ENCODE measurements around the gene WNK2.

GRCh38 chr9:93258419-93258817 is 74.5 kb downstream of the WNK2 start:
- TF ChIP-seq, protein P1, sequence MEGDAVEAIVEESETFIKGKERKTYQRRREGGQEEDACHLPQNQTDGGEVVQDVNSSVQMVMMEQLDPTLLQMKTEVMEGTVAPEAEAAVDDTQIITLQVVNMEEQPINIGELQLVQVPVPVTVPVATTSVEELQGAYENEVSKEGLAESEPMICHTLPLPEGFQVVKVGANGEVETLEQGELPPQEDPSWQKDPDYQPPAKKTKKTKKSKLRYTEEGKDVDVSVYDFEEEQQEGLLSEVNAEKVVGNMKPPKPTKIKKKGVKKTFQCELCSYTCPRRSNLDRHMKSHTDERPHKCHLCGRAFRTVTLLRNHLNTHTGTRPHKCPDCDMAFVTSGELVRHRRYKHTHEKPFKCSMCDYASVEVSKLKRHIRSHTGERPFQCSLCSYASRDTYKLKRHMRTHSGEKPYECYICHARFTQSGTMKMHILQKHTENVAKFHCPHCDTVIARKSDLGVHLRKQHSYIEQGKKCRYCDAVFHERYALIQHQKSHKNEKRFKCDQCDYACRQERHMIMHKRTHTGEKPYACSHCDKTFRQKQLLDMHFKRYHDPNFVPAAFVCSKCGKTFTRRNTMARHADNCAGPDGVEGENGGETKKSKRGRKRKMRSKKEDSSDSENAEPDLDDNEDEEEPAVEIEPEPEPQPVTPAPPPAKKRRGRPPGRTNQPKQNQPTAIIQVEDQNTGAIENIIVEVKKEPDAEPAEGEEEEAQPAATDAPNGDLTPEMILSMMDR (IDR thresholded peaks at IDR 0.05; ENCODE audit: insufficient read depth, low read length, poor library complexity, severe bottlenecking) = no peak
- no peak for TF ChIP-seq EZH2phosphoT487 (conservative IDR thresholded peaks at IDR 0.05; ENCODE audit: low read length)
